ENCODE measurements around the gene ASTN2.
"Not testable (repeated sequence)": the region's sequence is repeated elsewhere in the genome, so short reads cannot be mapped to it uniquely, and the experiment has no call there.

DNA sequence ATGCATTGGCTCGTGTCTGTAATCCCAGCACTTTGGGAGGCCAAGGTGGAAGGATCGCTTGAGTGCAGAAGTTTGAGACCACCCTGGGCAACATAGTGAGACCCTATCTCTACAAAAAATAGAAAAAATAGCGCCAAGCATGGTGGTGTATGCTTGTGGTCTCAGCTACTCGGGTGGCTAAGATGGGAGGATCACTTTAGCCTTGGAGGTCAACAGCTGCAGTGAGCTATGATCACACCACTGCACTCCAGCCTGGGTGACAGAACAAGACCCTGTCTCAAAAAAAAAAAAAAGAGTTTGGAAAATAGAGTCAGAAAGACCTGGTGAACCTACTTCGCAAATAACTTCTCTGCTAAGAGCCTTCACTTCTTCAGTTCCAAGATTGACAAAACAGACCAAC lies 516.7 kb downstream of the ASTN2 start:
- TF ChIP-seq, protein P1, sequence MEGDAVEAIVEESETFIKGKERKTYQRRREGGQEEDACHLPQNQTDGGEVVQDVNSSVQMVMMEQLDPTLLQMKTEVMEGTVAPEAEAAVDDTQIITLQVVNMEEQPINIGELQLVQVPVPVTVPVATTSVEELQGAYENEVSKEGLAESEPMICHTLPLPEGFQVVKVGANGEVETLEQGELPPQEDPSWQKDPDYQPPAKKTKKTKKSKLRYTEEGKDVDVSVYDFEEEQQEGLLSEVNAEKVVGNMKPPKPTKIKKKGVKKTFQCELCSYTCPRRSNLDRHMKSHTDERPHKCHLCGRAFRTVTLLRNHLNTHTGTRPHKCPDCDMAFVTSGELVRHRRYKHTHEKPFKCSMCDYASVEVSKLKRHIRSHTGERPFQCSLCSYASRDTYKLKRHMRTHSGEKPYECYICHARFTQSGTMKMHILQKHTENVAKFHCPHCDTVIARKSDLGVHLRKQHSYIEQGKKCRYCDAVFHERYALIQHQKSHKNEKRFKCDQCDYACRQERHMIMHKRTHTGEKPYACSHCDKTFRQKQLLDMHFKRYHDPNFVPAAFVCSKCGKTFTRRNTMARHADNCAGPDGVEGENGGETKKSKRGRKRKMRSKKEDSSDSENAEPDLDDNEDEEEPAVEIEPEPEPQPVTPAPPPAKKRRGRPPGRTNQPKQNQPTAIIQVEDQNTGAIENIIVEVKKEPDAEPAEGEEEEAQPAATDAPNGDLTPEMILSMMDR (conservative IDR thresholded peaks at IDR 0.05; ENCODE audit: low read depth in 2 of 2): not testable (repeated sequence)
- not testable (repeated sequence) for TF ChIP-seq CREB1 (CRISPR knock-in tag; IDR thresholded peaks at IDR 0.05; ENCODE audit: low read depth); POLR2AphosphoS5 (IDR thresholded peaks at IDR 0.05; ENCODE audit: low read depth); EZH2phosphoT487 (IDR thresholded peaks at IDR 0.05; ENCODE audit: unreplicated experiment)

Data from GM23338 (cell line).